ENCODE measurements around the gene OR5D16.

The OR5D16 gene

GRCh38 chr11:55838452-55838851 is at the start of gene OR5D16:
OR5D16 (plus strand) TSS chr11:55838752; CDS start chr11:55838752, 0 bp downstream.
- TF ChIP-seq, protein P1, sequence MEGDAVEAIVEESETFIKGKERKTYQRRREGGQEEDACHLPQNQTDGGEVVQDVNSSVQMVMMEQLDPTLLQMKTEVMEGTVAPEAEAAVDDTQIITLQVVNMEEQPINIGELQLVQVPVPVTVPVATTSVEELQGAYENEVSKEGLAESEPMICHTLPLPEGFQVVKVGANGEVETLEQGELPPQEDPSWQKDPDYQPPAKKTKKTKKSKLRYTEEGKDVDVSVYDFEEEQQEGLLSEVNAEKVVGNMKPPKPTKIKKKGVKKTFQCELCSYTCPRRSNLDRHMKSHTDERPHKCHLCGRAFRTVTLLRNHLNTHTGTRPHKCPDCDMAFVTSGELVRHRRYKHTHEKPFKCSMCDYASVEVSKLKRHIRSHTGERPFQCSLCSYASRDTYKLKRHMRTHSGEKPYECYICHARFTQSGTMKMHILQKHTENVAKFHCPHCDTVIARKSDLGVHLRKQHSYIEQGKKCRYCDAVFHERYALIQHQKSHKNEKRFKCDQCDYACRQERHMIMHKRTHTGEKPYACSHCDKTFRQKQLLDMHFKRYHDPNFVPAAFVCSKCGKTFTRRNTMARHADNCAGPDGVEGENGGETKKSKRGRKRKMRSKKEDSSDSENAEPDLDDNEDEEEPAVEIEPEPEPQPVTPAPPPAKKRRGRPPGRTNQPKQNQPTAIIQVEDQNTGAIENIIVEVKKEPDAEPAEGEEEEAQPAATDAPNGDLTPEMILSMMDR (conservative IDR thresholded peaks at IDR 0.05; ENCODE audit: control insufficient read depth, insufficient read depth, low read depth, low read length) = no peak
- DNase-seq (ENCODE audit: low read depth) = no peak
- H3K4me3 ChIP-seq (ENCODE audit: control insufficient read depth, low read depth, low read length) = no peak within 1 kb of the TSS

GRCh38 chr11:55791606-55792005 is 46.9 kb upstream of the OR5D16 start:
- TF ChIP-seq, protein P1 (conservative IDR thresholded peaks at IDR 0.05; ENCODE audit: control insufficient read depth, insufficient read depth, low read depth, low read length) = no peak

DNA sequence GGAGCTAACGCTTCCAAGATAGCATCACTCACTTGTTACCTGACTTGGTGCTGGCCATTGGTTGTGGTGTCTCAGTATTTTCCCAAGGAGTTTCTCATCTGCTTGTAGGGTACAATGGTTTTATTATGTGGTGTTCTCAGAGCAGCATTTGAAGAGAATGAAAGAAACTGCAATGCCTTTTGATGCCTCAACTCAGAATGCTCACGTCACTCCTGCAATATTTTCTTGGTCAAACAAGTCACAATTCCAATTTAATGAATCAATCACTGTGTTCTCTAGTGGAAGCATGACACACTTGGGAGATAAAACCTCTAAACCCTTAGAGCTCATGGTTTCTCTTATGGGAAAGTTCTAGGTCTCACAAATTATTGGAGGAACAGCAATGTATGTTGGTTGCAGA is 45.2 kb upstream of the OR5D16 start:
- no peak for DNase-seq (ENCODE audit: low read depth)
- H3K4me3 ChIP-seq (ENCODE audit: control insufficient read depth, low read depth, low read length) = no peak overlapping the region
- TF ChIP-seq, protein P1 (conservative IDR thresholded peaks at IDR 0.05; ENCODE audit: control insufficient read depth, insufficient read depth, low read depth, low read length) = no peak

More at GRCh38 chr11:55791606-55792005, 46.9 kb upstream of the OR5D16 start:
- no peak for DNase-seq (ENCODE audit: low read depth)
- no peak overlapping the region for H3K4me3 ChIP-seq (ENCODE audit: control insufficient read depth, low read depth, low read length)

- DNase-seq (ENCODE audit: low read depth) = no peak
- TF ChIP-seq, protein P1 (conservative IDR thresholded peaks at IDR 0.05; ENCODE audit: control insufficient read depth, insufficient read depth, low read depth, low read length) = no peak
- H3K4me3 ChIP-seq (ENCODE audit: control insufficient read depth, low read depth, low read length) = no peak within 1 kb of the TSS
Observed at GRCh38 chr11:55795256-55795655, 43.3 kb upstream of the OR5D16 start, which contains the start of gene OR5D14. OR5D14 (plus strand) TSS chr11:55795556; CDS start chr11:55795556, 0 bp downstream.

DNA sequence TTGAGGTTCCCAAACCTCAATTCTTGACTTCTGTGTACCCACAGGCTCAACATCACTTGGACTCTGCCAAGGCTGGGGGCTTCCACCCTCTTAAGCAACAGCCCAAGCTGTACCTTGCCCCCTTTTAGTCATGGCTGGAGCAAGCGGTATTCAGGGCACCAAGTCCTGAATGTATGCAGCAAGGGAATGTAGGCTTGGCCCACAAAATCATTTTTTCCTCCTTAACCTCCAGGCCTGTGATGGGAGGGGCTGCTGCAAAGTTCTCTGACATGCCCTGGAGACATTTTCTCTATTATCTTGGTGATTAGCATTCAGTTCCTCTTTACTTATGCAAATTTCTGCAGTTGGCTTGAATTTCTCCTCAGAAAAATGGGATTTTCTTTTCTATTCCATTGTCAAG is 32.3 kb upstream of the OR5D16 start:
- DNase-seq (ENCODE audit: low read depth) = no peak
- H3K4me3 ChIP-seq (ENCODE audit: control insufficient read depth, low read depth, low read length) = no peak overlapping the region
- TF ChIP-seq, protein P1 (conservative IDR thresholded peaks at IDR 0.05; ENCODE audit: control insufficient read depth, insufficient read depth, low read depth, low read length) = no peak

DNA sequence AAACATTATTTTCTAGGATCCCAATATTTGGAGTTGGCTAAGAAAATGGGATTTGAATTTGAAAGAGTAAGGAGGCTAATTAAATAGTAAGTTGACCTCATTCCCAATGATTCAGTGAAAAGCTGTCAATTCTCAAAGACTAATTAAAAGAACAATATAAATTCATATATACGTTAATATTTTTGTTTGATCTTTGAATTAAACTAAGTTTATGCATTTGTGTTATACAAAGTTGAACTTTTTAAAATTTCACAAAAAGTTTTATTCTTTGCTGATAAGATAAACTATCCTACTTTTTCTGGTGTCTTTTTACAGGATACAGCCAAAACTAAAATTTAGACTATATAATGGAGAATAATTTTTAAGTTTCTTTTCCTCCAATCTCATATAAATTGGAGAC is 27.5 kb upstream of the OR5D16 start, which contains the start of gene OR5L1:
Gene OR5L1 (plus strand): TSS at position 301 of the 400 bp plus-strand sequence. CDS start 100 bp downstream, outside the sequence.
- H3K4me3 ChIP-seq (ENCODE audit: control insufficient read depth, low read depth, low read length) = no peak within 1 kb of the TSS
- TF ChIP-seq, protein P1 (conservative IDR thresholded peaks at IDR 0.05; ENCODE audit: control insufficient read depth, insufficient read depth, low read depth, low read length) = no peak
- no peak for DNase-seq (ENCODE audit: low read depth)

- H3K4me3 ChIP-seq (ENCODE audit: control insufficient read depth, low read depth, low read length) = no peak within 1 kb of the TSS
- TF ChIP-seq, protein P1 (conservative IDR thresholded peaks at IDR 0.05; ENCODE audit: control insufficient read depth, insufficient read depth, low read depth, low read length) = no peak
- DNase-seq (ENCODE audit: low read depth) = no peak
Observed at GRCh38 chr11:55819330-55819729, 19.2 kb upstream of the OR5D16 start, which contains the start of gene OR5D18. OR5D18 (plus strand) TSS chr11:55819630; CDS start chr11:55819630, 0 bp downstream.
